Upper lobe of right lung (tissue), 1 donor: ENCODE measurements around the gene MET. TPM values are rescaled to one million over a fixed set of nuclear protein-coding genes. Genes with fewer than 3 reads are reported as not detected.

Source experiments
- ATAC-seq: fragments of 200-7000 bp; cut with Tn5 transposase; one replicate; pipeline ENCODE4 v1.9.1; 2020; ENCODE audit warnings: mild to moderate bottlenecking, moderate library complexity
- DNase-seq: peaks from one replicate; pipeline ENCODE4 v3.0.0-alpha.2; 2020
- H3K27ac ChIP-seq: fragments of 200-600 bp; one replicate; pipeline ENCODE4 v1.8.0; 2022
- H3K27me3 ChIP-seq: fragments of 200-600 bp; one replicate; pipeline ENCODE4 v1.8.0; 2022; ENCODE audit warnings: mild to moderate bottlenecking
- H3K36me3 ChIP-seq: fragments of 200-600 bp; one replicate; pipeline ENCODE4 v1.8.0; 2022
- H3K4me1 ChIP-seq: fragments of 200-600 bp; one replicate; pipeline ENCODE4 v1.8.0; 2022
- H3K4me3 ChIP-seq: fragments of 200-600 bp; one replicate; pipeline ENCODE4 v1.8.0; 2022; ENCODE audit warnings: mild to moderate bottlenecking
- H3K9me3 ChIP-seq: fragments of 200-600 bp; one replicate; pipeline ENCODE4 v1.8.0; 2022
- intact Hi-C: fragments of 100-400 bp; cut with DNase I; formaldehyde crosslinking; loops from one replicate; pipeline ENCODE4 v1.11.0; 2022
- total RNA-seq: library from RNA; stranded (reverse); fragmentation: NEBNext Ultra II Directional; extraction: Animal tissue kit (Norgen Biotek cat#: 25700); gene quantifications from one replicate; pipeline ENCODE4 v1.2.1, GENCODE V29; 2021
- TF ChIP-seq, protein P1 (sequence below): fragments of 200-600 bp; IDR thresholded peaks from one replicate; pipeline ENCODE4 v1.8.0; 2022; ENCODE audit warnings: antibody characterized with exemption
- donor health status: DM: no; HTN: yes; CAD: no; lungs with severe emphysema.

MET gene
- total RNA-seq, 1 donor from 2014 or later: 69.6 TPM

DNA sequence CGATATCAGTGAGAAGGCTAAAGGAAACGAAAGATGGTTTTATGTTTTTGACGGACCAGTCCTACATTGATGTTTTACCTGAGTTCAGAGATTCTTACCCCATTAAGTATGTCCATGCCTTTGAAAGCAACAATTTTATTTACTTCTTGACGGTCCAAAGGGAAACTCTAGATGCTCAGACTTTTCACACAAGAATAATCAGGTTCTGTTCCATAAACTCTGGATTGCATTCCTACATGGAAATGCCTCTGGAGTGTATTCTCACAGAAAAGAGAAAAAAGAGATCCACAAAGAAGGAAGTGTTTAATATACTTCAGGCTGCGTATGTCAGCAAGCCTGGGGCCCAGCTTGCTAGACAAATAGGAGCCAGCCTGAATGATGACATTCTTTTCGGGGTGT is 27.7 kb downstream of the MET start:
- Histone ChIP-seq H3K9me3 (no peaks in the 10 kb centered on the region), H3K4me1 (peaks cover 8% of the 10 kb centered on the region), H3K27me3 (no peaks in the 10 kb centered on the region), H3K36me3 (no peaks in the 10 kb centered on the region), H3K4me3 (no peak overlapping the region), H3K27ac (no peak overlapping the region)
- DNase-seq (no peak), ATAC-seq (no peak)
- intact Hi-C loops: no loop called here
- TF ChIP-seq, protein P1, sequence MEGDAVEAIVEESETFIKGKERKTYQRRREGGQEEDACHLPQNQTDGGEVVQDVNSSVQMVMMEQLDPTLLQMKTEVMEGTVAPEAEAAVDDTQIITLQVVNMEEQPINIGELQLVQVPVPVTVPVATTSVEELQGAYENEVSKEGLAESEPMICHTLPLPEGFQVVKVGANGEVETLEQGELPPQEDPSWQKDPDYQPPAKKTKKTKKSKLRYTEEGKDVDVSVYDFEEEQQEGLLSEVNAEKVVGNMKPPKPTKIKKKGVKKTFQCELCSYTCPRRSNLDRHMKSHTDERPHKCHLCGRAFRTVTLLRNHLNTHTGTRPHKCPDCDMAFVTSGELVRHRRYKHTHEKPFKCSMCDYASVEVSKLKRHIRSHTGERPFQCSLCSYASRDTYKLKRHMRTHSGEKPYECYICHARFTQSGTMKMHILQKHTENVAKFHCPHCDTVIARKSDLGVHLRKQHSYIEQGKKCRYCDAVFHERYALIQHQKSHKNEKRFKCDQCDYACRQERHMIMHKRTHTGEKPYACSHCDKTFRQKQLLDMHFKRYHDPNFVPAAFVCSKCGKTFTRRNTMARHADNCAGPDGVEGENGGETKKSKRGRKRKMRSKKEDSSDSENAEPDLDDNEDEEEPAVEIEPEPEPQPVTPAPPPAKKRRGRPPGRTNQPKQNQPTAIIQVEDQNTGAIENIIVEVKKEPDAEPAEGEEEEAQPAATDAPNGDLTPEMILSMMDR: no peak

DNA sequence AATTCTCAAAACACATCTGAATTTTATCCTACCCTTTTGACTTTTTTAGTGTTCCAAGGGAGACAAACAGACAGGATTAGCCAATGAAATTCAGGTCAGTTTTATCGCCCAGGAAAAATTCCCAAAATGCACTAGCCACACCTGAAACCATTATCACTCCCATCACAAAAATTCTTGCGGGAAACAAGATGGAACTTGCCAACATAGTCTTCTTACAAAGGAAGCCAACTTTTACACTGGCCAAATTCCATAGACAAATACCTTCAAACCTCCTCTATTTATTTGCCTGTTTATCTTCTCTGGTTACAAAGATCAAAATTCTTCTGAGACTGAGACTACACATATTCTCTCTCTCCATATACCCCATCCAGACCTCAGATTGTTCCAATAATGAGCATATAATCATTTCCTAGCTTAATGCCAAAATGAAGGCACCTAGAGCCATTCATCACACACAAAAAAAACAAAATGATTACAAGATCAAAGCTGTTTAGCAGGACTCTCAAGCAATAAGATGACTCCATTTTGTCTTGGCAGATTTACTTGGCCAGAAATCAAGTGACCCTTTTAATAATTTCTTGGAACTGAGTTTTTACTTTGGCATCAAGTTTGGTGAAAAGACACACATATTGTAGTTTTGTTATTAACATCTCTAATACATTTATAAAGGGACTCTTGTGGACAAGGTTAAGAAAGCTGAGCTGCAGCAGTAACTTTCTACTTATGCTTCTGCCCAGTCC is 30.2 kb downstream of the MET start:
- no peak for ATAC-seq

DNA sequence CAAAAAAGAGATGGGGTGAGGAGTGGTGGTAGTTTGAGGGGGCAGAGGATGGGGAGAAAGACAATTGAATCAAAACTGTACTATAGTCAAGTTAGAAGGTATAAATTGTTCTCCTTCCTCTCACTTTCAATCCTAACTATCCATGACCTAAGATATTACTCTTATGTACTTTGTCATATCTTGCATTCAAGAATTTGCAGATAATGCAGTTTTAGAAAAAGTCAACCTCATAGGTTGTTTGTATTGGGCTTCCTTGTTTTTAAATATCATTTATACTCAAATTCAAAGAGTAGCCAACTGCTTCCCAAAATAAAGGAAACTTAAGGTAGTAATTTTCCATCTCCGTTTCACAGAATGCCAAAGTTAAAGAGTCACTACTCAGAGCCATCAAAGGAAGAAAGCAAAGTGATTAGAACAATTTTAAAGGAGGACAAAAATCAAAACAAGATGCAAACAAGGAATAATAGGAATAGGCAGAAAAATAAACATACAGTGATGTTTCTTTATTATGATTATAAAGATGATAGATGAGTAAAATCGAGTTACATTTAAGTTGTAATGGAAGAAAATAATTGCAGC is 32.7 kb downstream of the MET start:
- intact Hi-C loops: no loop called here
- no peak overlapping the region for H3K27ac ChIP-seq
- peaks cover 8% of the 10 kb centered on the region for H3K4me1 ChIP-seq
- TF ChIP-seq, protein P1: no peak
- no peaks in the 10 kb centered on the region for H3K27me3 ChIP-seq
- H3K4me3 ChIP-seq: no peak overlapping the region
- H3K9me3 ChIP-seq: no peaks in the 10 kb centered on the region
- ATAC-seq (no peak), DNase-seq (no peak)
- H3K36me3 ChIP-seq: no peaks in the 10 kb centered on the region

More for the DNA sequence above, 30.2 kb downstream of the MET start:
- Histone ChIP-seq H3K27me3 (no peaks in the 10 kb centered on the region), H3K9me3 (no peaks in the 10 kb centered on the region), H3K27ac (no peak overlapping the region), H3K4me3 (no peak overlapping the region), H3K4me1 (peaks cover 8% of the 10 kb centered on the region), H3K36me3 (no peaks in the 10 kb centered on the region)
- DNase-seq: no peak
- intact Hi-C loops: no loop called here
- TF ChIP-seq, protein P1: no peak

DNA sequence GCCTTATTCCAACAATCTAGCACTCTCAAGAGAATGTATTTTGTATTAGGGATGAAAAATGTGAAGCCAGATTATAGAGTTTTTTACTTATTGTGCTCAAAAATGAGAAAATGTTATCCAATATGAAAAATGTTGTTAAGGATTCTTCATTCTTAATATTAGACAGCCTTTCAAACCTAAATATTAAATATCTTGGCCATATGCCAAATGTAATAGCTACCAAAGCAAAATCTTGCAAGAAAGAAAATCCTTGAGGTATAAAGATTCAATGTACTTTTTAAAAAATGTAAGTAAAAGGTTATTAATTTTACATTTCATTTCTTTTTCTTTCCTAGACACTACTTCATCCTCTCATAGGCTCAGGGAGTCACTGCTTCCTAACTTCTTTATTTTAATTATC is 33.4 kb downstream of the MET start:
- no peak overlapping the region for H3K4me3 ChIP-seq
- H3K36me3 ChIP-seq: no peaks in the 10 kb centered on the region
- intact Hi-C loops: no loop called here
- DNase-seq: no peak
- H3K27me3 ChIP-seq: no peaks in the 10 kb centered on the region
- ATAC-seq: no peak
- no peaks in the 10 kb centered on the region for H3K9me3 ChIP-seq
- peaks cover 8% of the 10 kb centered on the region for H3K4me1 ChIP-seq
- no peak overlapping the region for H3K27ac ChIP-seq
- TF ChIP-seq, protein P1: no peak

- H3K4me1 ChIP-seq: peaks cover 8% of the 10 kb centered on the region
- ATAC-seq (peak; percentile 59), DNase-seq (no peak)
- intact Hi-C loops: no loop called here
- no peak overlapping the region for H3K27ac ChIP-seq
- TF ChIP-seq, protein P1: no peak
- H3K9me3 ChIP-seq: no peaks in the 10 kb centered on the region
- no peak overlapping the region for H3K4me3 ChIP-seq
- no peaks in the 10 kb centered on the region for H3K27me3 ChIP-seq
- no peaks in the 10 kb centered on the region for H3K36me3 ChIP-seq
Measured at GRCh38 chr7:116706668-116707126, 34.7 kb downstream of the MET start.
